B cell (primary cell): ENCODE data around the gene SMCR8. TPM values are rescaled to one million over a fixed set of nuclear protein-coding genes. Genes with fewer than 3 reads are reported as not detected.

Source experiments
- ATAC-seq: fragments of 200-7000 bp; cut with Tn5 transposase; one replicate; pipeline ENCODE4 v1.10.0; 2021; ENCODE audit warnings: low read depth, mild to moderate bottlenecking, moderate number of reproducible peaks, moderate library complexity
- CTCF ChIA-PET: fragments of 350-600 bp; sonication (Branson Sonifier 250); formaldehyde crosslinking; loops from one replicate; lab custom pipeline; 2021; ENCODE audit warnings: antibody characterized with exemption, inconsistent platforms; lab: Charles Lee
- POLR2A ChIA-PET: fragments of 350-600 bp; sonication (Branson Sonifier 250); formaldehyde crosslinking; loops from one replicate; lab custom pipeline; 2021; ENCODE audit warnings: antibody characterized with exemption; lab: Charles Lee
- DNase-seq: peaks from one replicate; pipeline ENCODE4 v3.0.0; 2013
- H2AFZ ChIP-seq: 2 replicates; pipeline ENCODE4 v1.6.1; 2012; ENCODE audit warnings: mild to moderate bottlenecking, low read depth, low read length; ENCODE audit not compliant: insufficient read depth, poor library complexity, severe bottlenecking
- H3K27ac ChIP-seq, 2 donors: 1 replicate in 1 of 2; 2 replicates in 1 of 2; pipeline ENCODE4 v1.5.1; 2012 to 2013; ENCODE audit warnings: low read length in 2 of 2, mild to moderate bottlenecking in 2 of 2, moderate library complexity in 1 of 2
- H3K27me3 ChIP-seq, 4 experiments: fragments of 200-600 bp in 1 of 4; sonication (generic) in 1 of 4; replicated peaks in 1 of 4; 1 replicate in 2 of 4; 2 replicates in 2 of 4; pipeline versions ENCODE4 v1.6.1 to v1.7.0; 2013 to 2016; ENCODE audit warnings: low read length in 3 of 4, mild to moderate bottlenecking in 2 of 4, mixed read lengths in 1 of 4, moderate library complexity in 1 of 4; ENCODE audit not compliant: insufficient read depth in 4 of 4, control insufficient read depth in 3 of 4; ENCODE audit errors: control extremely low read depth in 1 of 4
- H3K36me3 ChIP-seq, 2 experiments: replicated peaks in 1 of 2; 1 replicate in 1 of 2; 2 replicates in 1 of 2; pipeline versions ENCODE4 v1.6.1 to v1.7.1; 2013; ENCODE audit warnings: low read length in 1 of 2; ENCODE audit not compliant: insufficient read depth in 2 of 2, control insufficient read depth in 1 of 2; ENCODE audit errors: control extremely low read depth in 1 of 2, extremely low read depth in 1 of 2
- H3K4me1 ChIP-seq, 2 donors: fragments of 200-600 bp in 1 of 2; sonication (generic) in 1 of 2; 1 replicate in 1 of 2; 2 replicates in 1 of 2; pipeline versions ENCODE4 v1.5.1 to v1.6.1; 2013 to 2017; ENCODE audit warnings: low read length in 2 of 2; ENCODE audit not compliant: control insufficient read depth in 2 of 2, insufficient read depth in 2 of 2
- H3K4me2 ChIP-seq: replicated peaks from 2 replicates; pipeline ENCODE3; 2012; ENCODE audit warnings: mild to moderate bottlenecking, low read depth, low read length; ENCODE audit not compliant: poor library complexity, severe bottlenecking
- H3K4me3 ChIP-seq, 5 experiments: fragments of 200-600 bp in 1 of 5; sonication (generic) in 1 of 5; 1 replicate in 3 of 5; 2 replicates in 2 of 5; pipeline versions ENCODE4 v1.5.1 to v1.7.0; 2011 to 2016; ENCODE audit warnings: low read length in 4 of 5, mild to moderate bottlenecking in 4 of 5, low read depth in 2 of 5, control low read depth in 1 of 5, moderate library complexity in 1 of 5; ENCODE audit not compliant: insufficient read depth in 1 of 5; ENCODE audit errors: control extremely low read depth in 1 of 5, extremely low read depth in 1 of 5
- H3K79me2 ChIP-seq: fragments of 200-600 bp; sonication (generic); one replicate; pipeline ENCODE4 v1.6.0; 2016; ENCODE audit warnings: low read length; ENCODE audit not compliant: control insufficient read depth, insufficient read depth
- H3K9ac ChIP-seq: fragments of 200-600 bp; sonication (generic); 2 replicates; pipeline ENCODE4 v1.6.1; 2017; ENCODE audit warnings: mild to moderate bottlenecking, low read length, moderate library complexity
- H3K9me3 ChIP-seq, 3 donors: one replicate each; pipeline versions ENCODE4 v1.6.1 to v1.7.1; 2013; ENCODE audit warnings: low read length in 2 of 3; ENCODE audit not compliant: control insufficient read depth in 2 of 3, insufficient read depth in 1 of 3; ENCODE audit errors: control extremely low read depth in 1 of 3
- H4K20me1 ChIP-seq: 2 replicates; pipeline ENCODE4 v1.6.0; 2012; ENCODE audit warnings: mild to moderate bottlenecking, low read length; ENCODE audit not compliant: insufficient read depth, control insufficient read depth, poor library complexity, severe bottlenecking
- H3K27ac Mint-ChIP-seq: one replicate; pipeline ENCODE4 v1.8.0; 2021; ENCODE audit warnings: mixed read lengths
- H3K27me3 Mint-ChIP-seq: one replicate; pipeline ENCODE4 v1.8.0; 2021; ENCODE audit warnings: mixed read lengths
- H3K4me1 Mint-ChIP-seq: one replicate; pipeline ENCODE4 v1.8.0; 2021; ENCODE audit warnings: mixed read lengths
- H3K4me3 Mint-ChIP-seq: one replicate; pipeline ENCODE4 v1.8.0; 2021; ENCODE audit warnings: mixed read lengths
- H3K9me3 Mint-ChIP-seq: one replicate; pipeline ENCODE4 v1.8.0; 2022; ENCODE audit warnings: mixed read lengths; ENCODE audit not compliant: insufficient read depth
- EZH2 ChIP-seq: IDR thresholded peaks from 2 replicates; pipeline ENCODE4 v1.6.1; 2012; ENCODE audit warnings: borderline replicate concordance, low read depth, mild to moderate bottlenecking, moderate library complexity, low read length; ENCODE audit not compliant: insufficient read depth, poor library complexity, severe bottlenecking
- WGBS: methylation state at CpG from one replicate; pipeline ENCODE4 v1.1.5; 2013; ENCODE audit warnings: missing lambda C conversion rate; ENCODE audit not compliant: insufficient coverage; 5-methylcytosine and 5-hydroxymethylcytosine counted together
- intact Hi-C: fragments of 100-400 bp; cut with micrococcal nuclease; formaldehyde crosslinking; loops from one replicate; pipeline ENCODE4 v1.10.0; 2022
- polyA plus RNA-seq: library from polyadenylated mRNA; depleted of rRNA; stranded (reverse); fragments of >200 nt; gene quantifications from 2 replicates; pipeline ENCODE4 v1.2.3, GENCODE V29; 2012
- total RNA-seq, 2 donors: library from RNA; stranded (reverse); fragments of 120-200 nt in 1 of 2; gene quantifications; 1 replicate in 1 of 2; 2 replicates in 1 of 2; pipeline versions ENCODE4 v1.2.3 to v1.2.4, GENCODE V29; 2013 to 2022
- TF ChIP-seq, protein P1 (sequence below): fragments of 200-600 bp; IDR thresholded peaks from one replicate; pipeline ENCODE4 v1.8.0; 2022; ENCODE audit warnings: antibody characterized with exemption, mild to moderate bottlenecking

Gene SMCR8
- total and polyA plus RNA-seq, 2 donors (not counting 1 experiment from before 2014, with no cell fraction given): 16.2 to 48.0 TPM

DNA sequence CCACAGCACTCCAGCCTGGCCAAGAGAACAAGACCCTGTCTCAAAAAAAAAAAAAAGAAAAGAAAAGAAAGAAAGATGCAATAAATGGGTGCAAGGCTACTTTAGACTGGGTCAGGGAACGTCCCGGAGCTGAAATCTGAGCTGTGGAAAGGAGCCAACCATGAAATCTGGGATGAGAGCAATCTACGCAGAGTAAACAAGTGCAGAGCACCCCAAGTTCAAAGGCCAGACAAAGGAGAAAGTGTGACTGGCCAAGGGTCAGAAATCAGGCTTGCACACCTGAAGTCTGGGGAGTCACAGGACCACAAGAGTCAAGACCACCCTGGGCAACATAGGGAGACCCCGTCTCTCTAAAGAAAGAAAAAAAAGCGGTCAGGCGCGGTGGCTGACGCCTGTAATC, 45.4 kb downstream of the SMCR8 start:
- Histone ChIP-seq H3K27ac (no peak overlapping the region), H3K79me2 (peaks cover 5% of the 10 kb centered on the region), H3K36me3 (no peaks in the 10 kb centered on the region), H3K4me1 (peaks cover 5 to 14% of the 10 kb centered on the region in 2 donors), H3K27me3 (no peaks in the 10 kb centered on the region), H2AFZ (no peak overlapping the region), H3K4me3 (no peak overlapping the region), H3K4me2 (no peak overlapping the region), H4K20me1 (no peaks in the 10 kb centered on the region), H3K9me3 (no peaks in the 10 kb centered on the region), H3K9ac (no peak overlapping the region)
- no peak for TF ChIP-seq EZH2
- TF ChIP-seq, protein P1, sequence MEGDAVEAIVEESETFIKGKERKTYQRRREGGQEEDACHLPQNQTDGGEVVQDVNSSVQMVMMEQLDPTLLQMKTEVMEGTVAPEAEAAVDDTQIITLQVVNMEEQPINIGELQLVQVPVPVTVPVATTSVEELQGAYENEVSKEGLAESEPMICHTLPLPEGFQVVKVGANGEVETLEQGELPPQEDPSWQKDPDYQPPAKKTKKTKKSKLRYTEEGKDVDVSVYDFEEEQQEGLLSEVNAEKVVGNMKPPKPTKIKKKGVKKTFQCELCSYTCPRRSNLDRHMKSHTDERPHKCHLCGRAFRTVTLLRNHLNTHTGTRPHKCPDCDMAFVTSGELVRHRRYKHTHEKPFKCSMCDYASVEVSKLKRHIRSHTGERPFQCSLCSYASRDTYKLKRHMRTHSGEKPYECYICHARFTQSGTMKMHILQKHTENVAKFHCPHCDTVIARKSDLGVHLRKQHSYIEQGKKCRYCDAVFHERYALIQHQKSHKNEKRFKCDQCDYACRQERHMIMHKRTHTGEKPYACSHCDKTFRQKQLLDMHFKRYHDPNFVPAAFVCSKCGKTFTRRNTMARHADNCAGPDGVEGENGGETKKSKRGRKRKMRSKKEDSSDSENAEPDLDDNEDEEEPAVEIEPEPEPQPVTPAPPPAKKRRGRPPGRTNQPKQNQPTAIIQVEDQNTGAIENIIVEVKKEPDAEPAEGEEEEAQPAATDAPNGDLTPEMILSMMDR: no peak
- ChIA-PET CTCF (interaction anchor here (0.7 kb wide), 1 partner anchor 1406 kb away, joined by 4 read pairs; no protein-coding TSS in a partner anchor), POLR2A (interaction anchor here (0.7 kb wide), 1 partner anchor 12 kb away, joined by 4 read pairs; no protein-coding TSS in a partner anchor)
- intact Hi-C loops: no loop called here
- H3K4me3 Mint-ChIP-seq: no peak overlapping the region
- 93% methylated on average over 3 of the region's 8 CpGs for WGBS
- no peak for ATAC-seq
- no peaks in the 10 kb centered on the region for H3K27me3 Mint-ChIP-seq
- no peak overlapping the region for H3K27ac Mint-ChIP-seq
- H3K9me3 Mint-ChIP-seq: no peaks in the 10 kb centered on the region
- DNase-seq: no peak
- H3K4me1 Mint-ChIP-seq: peaks cover 14% of the 10 kb centered on the region

DNA sequence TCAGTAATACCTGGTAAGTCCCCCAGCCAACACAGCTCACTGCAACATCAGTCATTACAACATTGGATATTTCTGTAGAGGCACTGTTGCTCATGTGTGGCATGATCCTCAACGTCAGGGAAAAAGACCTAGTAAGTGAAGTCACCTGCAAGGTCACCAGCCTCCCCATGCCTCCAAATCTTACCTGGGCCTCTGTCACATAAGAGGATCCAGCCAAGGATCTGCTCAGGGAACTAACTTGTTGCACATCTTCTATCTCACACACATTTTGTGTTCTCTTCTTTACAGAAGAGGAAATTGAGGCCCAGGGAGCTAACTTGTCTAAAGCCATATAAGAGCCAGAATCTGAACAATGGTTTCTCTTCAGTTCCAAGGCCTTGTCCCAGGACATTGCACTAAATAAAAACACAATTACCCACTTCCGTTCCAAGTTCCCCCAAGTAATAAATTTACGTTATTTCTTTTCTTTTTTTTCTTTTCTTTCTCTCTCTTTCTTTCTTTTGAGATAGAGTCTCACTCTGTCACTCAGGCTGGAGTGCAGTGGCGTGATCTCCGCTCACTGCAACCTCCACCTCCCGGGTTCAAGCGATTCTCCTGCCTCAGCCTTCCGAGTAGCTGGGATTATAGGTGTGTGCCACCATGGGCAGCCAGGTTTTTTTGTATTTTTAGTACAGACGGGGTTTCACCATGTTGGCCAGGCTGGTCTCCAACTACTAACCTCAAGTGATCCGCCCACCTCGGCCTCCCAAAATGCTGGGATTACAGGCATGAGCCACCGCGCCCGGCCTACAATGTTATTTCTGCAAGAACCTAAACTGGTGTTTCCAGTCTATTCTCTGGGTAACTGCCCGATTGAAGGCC, 47.0 kb downstream of the SMCR8 start:
- 84% methylated on average over 10 of the region's 15 CpGs for WGBS
- Mint-ChIP-seq H3K4me3 (peak overlapping the region; percentile 95), H3K27me3 (no peaks in the 10 kb centered on the region), H3K4me1 (peaks cover 14% of the 10 kb centered on the region), H3K27ac (peak overlapping the region; percentile 59), H3K9me3 (no peaks in the 10 kb centered on the region)
- Histone ChIP-seq H3K27ac (no peak overlapping the region), H3K36me3 (no peaks in the 10 kb centered on the region), H3K4me1 (peaks cover 5 to 14% of the 10 kb centered on the region in 2 donors), H3K4me2 (peak overlapping the region; percentile 94), H4K20me1 (no peaks in the 10 kb centered on the region), H3K9me3 (no peaks in the 10 kb centered on the region), H3K27me3 (no peaks in the 10 kb centered on the region), H2AFZ (peak overlapping the region; percentile 98), H3K9ac (no peak overlapping the region), H3K4me3 (peak overlapping the region in 1 of 5 experiments; percentile 66), H3K79me2 (peaks cover 5% of the 10 kb centered on the region)
- ATAC-seq: no peak
- TF ChIP-seq EZH2: no peak
- ChIA-PET POLR2A (no interaction called here), CTCF (interaction anchor here (0.8 kb wide), 1 partner anchor 113 kb away, joined by 3 read pairs; no protein-coding TSS in a partner anchor)
- DNase-seq: no peak
- intact Hi-C loops: no loop called here
